ENCODE data around the gene CLDND2. TPM values are rescaled to one million over a fixed set of nuclear protein-coding genes. Genes with fewer than 3 reads are reported as not detected.

The CLDND2 gene
- total and polyA plus RNA-seq, 9 donors: 0.44 to 1.7 (median 0.97) TPM

- Histone ChIP-seq H3K27ac (ENCODE audit: low read length) (no peak overlapping the region), H3K36me3 (ENCODE audit: control insufficient read depth, insufficient read depth, low read length) (no peaks in the 10 kb centered on the region), H3K27me3 (ENCODE audit: control insufficient read depth, insufficient read depth, low read length) (peaks cover 38% of the 10 kb centered on the region), H3K4me1 (ENCODE audit: control insufficient read depth, insufficient read depth, low read length) (peaks cover 7% of the 10 kb centered on the region), H3K4me3 (ENCODE audit: low read length) (no peak overlapping the region), H3K9me3 (replicated peaks; ENCODE audit: control insufficient read depth, low read depth, low read length) (peaks cover 3% of the 10 kb centered on the region)
- no peak for DNase-seq
- 100% methylated on average over 1 of the region's 4 CpGs for WGBS (ENCODE audit: insufficient coverage)
Observed at GRCh38 chr19:51330366-51330765, 38.4 kb downstream of the CLDND2 start.

GRCh38 chr19:51329411-51329810 lies 39.4 kb downstream of the CLDND2 start:
- no peak overlapping the region for H3K27ac ChIP-seq (ENCODE audit: low read length)
- H3K27me3 ChIP-seq (ENCODE audit: control insufficient read depth, insufficient read depth, low read length): peaks cover 40% of the 10 kb centered on the region
- WGBS (ENCODE audit: insufficient coverage): 90% methylated on average over 5 of the region's 5 CpGs
- H3K4me1 ChIP-seq (ENCODE audit: control insufficient read depth, insufficient read depth, low read length): peaks cover 7% of the 10 kb centered on the region
- no peaks in the 10 kb centered on the region for H3K36me3 ChIP-seq (ENCODE audit: control insufficient read depth, insufficient read depth, low read length)
- H3K9me3 ChIP-seq (replicated peaks; ENCODE audit: control insufficient read depth, low read depth, low read length): peaks cover 3% of the 10 kb centered on the region
- H3K4me3 ChIP-seq (ENCODE audit: low read length): no peak overlapping the region
- no peak for DNase-seq

DNA sequence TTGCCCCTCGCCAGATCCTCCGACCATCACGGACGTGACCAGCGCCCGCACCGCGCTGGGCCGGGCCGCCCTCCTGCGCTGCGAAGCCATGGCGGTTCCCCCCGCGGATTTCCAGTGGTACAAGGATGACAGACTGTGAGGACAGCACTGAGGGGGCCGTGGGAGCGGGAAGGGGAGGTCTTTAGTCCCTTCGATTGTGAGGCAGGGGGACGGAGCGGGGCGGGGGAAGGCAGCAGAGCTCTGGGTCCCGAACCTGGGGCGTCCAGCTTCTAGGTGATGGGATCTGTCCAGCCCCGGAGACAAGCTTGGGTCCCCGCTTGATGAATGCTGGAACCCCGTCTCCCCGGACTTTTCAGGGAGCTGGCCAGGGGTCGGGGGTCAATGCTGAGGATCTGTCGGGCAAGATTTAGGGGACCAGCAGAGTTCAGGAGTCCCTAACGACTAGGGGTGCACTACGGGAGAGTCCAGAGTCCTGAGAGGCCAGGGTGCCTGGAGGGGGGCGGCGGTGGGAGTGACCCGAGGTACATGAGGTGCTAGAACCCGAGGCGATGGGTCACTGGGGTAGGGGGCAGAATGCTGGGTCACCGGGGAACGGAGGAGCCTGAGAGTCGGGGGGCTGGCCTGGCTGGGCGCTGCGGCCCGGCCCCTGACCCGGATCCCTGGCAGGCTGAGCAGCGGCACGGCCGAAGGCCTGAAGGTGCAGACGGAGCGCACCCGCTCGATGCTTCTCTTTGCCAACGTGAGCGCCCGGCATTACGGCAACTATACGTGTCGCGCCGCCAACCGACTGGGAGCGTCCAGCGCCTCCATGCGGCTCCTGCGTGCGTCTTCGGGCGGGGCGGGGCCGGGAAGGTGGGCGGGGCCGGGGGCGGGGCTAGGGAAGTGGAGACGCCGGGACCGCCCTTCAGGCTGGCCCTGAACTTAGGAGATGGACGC lies 41.5 kb downstream of the CLDND2 start:
- peak; percentile 46 for DNase-seq
- Histone ChIP-seq H3K4me3 (ENCODE audit: low read length) (peak overlapping the region; percentile 5), H3K27me3 (ENCODE audit: control insufficient read depth, insufficient read depth, low read length) (peaks cover 46% of the 10 kb centered on the region), H3K9me3 (replicated peaks; ENCODE audit: control insufficient read depth, low read depth, low read length) (peaks cover 3% of the 10 kb centered on the region), H3K4me1 (ENCODE audit: control insufficient read depth, insufficient read depth, low read length) (peaks cover 7% of the 10 kb centered on the region), H3K36me3 (ENCODE audit: control insufficient read depth, insufficient read depth, low read length) (no peaks in the 10 kb centered on the region), H3K27ac (ENCODE audit: low read length) (no peak overlapping the region)
- WGBS (ENCODE audit: insufficient coverage): 4% methylated on average over 71 of the region's 75 CpGs

GRCh38 chr19:51326216-51327065 lies 42.4 kb downstream of the CLDND2 start:
- Histone ChIP-seq H3K27ac (ENCODE audit: low read length) (no peak overlapping the region), H3K27me3 (ENCODE audit: control insufficient read depth, insufficient read depth, low read length) (peaks cover 46% of the 10 kb centered on the region), H3K4me1 (ENCODE audit: control insufficient read depth, insufficient read depth, low read length) (peaks cover 7% of the 10 kb centered on the region), H3K4me3 (ENCODE audit: low read length) (no peak overlapping the region), H3K36me3 (ENCODE audit: control insufficient read depth, insufficient read depth, low read length) (no peaks in the 10 kb centered on the region), H3K9me3 (replicated peaks; ENCODE audit: control insufficient read depth, low read depth, low read length) (peaks cover 3% of the 10 kb centered on the region)
- no peak for DNase-seq
- WGBS (ENCODE audit: insufficient coverage): 11% methylated on average over 23 of the region's 36 CpGs

GRCh38 chr19:51325161-51325976 lies 43.4 kb downstream of the CLDND2 start:
- Histone ChIP-seq H3K27me3 (ENCODE audit: control insufficient read depth, insufficient read depth, low read length) (peaks cover 46% of the 10 kb centered on the region), H3K36me3 (ENCODE audit: control insufficient read depth, insufficient read depth, low read length) (no peaks in the 10 kb centered on the region), H3K27ac (ENCODE audit: low read length) (no peak overlapping the region), H3K9me3 (replicated peaks; ENCODE audit: control insufficient read depth, low read depth, low read length) (no peaks in the 10 kb centered on the region), H3K4me3 (ENCODE audit: low read length) (no peak overlapping the region), H3K4me1 (ENCODE audit: control insufficient read depth, insufficient read depth, low read length) (peaks cover 7% of the 10 kb centered on the region)
- DNase-seq: no peak
- WGBS (ENCODE audit: insufficient coverage): 68% methylated on average over 26 of the region's 26 CpGs

DNA sequence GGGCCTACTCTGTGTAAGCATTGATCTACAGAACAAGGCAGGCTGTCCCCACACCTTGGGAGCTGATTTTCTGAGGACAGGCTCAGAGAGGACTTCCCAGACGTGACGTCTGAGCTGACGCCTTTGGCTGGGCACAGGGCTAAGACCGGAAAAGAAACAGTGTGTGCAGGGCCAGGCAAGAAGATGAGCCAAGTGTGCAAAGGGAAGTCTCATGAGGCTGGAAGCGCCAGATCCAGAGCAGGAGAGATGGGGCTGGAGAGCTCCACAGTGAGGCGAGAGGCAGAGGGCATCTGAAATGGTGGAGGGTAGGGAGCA lies 44.7 kb downstream of the CLDND2 start:
- peaks cover 45% of the 10 kb centered on the region for H3K27me3 ChIP-seq (ENCODE audit: control insufficient read depth, insufficient read depth, low read length)
- no peaks in the 10 kb centered on the region for H3K36me3 ChIP-seq (ENCODE audit: control insufficient read depth, insufficient read depth, low read length)
- H3K27ac ChIP-seq (ENCODE audit: low read length): no peak overlapping the region
- 65% methylated on average over 6 of the region's 6 CpGs for WGBS (ENCODE audit: insufficient coverage)
- H3K9me3 ChIP-seq (replicated peaks; ENCODE audit: control insufficient read depth, low read depth, low read length): no peaks in the 10 kb centered on the region
- no peak overlapping the region for H3K4me3 ChIP-seq (ENCODE audit: low read length)
- H3K4me1 ChIP-seq (ENCODE audit: control insufficient read depth, insufficient read depth, low read length): peaks cover 7% of the 10 kb centered on the region
- DNase-seq: no peak

GRCh38 chr19:51323481-51324166 lies 45.2 kb downstream of the CLDND2 start:
- peaks cover 40% of the 10 kb centered on the region for H3K27me3 ChIP-seq (ENCODE audit: control insufficient read depth, insufficient read depth, low read length)
- H3K4me3 ChIP-seq (ENCODE audit: low read length): no peak overlapping the region
- H3K9me3 ChIP-seq (replicated peaks; ENCODE audit: control insufficient read depth, low read depth, low read length): no peaks in the 10 kb centered on the region
- H3K36me3 ChIP-seq (ENCODE audit: control insufficient read depth, insufficient read depth, low read length): no peaks in the 10 kb centered on the region
- H3K27ac ChIP-seq (ENCODE audit: low read length): no peak overlapping the region
- peaks cover 7% of the 10 kb centered on the region for H3K4me1 ChIP-seq (ENCODE audit: control insufficient read depth, insufficient read depth, low read length)
- no peak for DNase-seq
- WGBS (ENCODE audit: insufficient coverage): 78% methylated on average over 12 of the region's 29 CpGs

- 75% methylated on average over 1 of the region's 14 CpGs for WGBS (ENCODE audit: insufficient coverage)
- Histone ChIP-seq H3K9me3 (replicated peaks; ENCODE audit: control insufficient read depth, low read depth, low read length) (no peaks in the 10 kb centered on the region), H3K4me1 (ENCODE audit: control insufficient read depth, insufficient read depth, low read length) (no peaks in the 10 kb centered on the region), H3K27ac (ENCODE audit: low read length) (no peak overlapping the region), H3K36me3 (ENCODE audit: control insufficient read depth, insufficient read depth, low read length) (no peaks in the 10 kb centered on the region), H3K4me3 (ENCODE audit: low read length) (no peak overlapping the region), H3K27me3 (ENCODE audit: control insufficient read depth, insufficient read depth, low read length) (peaks cover 24% of the 10 kb centered on the region)
- DNase-seq: no peak
Observed at GRCh38 chr19:51321799-51322198, 47.0 kb downstream of the CLDND2 start.

DNA sequence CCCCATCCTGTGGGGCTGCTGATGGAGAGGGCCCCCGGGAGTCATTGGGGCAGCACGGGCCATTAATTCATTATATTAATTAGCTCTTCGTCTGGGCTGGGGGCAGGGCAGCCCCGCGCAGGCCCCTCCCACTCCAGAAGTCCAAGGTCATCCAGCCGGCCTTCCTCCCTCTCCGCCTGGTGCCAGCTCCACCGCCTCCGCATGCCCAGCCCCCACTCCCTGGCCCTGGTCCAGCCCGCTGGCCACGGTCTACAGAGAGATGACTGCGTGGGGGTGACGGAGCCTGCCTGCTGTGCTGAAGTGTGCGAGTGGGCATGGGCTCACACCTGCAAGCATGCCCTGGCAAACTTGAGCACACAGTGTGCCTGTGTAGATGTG lies 48.5 kb downstream of the CLDND2 start:
- Histone ChIP-seq H3K27ac (ENCODE audit: low read length) (no peak overlapping the region), H3K36me3 (ENCODE audit: control insufficient read depth, insufficient read depth, low read length) (no peaks in the 10 kb centered on the region), H3K4me3 (ENCODE audit: low read length) (no peak overlapping the region), H3K9me3 (replicated peaks; ENCODE audit: control insufficient read depth, low read depth, low read length) (no peaks in the 10 kb centered on the region), H3K27me3 (ENCODE audit: control insufficient read depth, insufficient read depth, low read length) (peaks cover 9% of the 10 kb centered on the region), H3K4me1 (ENCODE audit: control insufficient read depth, insufficient read depth, low read length) (no peaks in the 10 kb centered on the region)
- no peak for DNase-seq
- 21% methylated on average over 12 of the region's 14 CpGs for WGBS (ENCODE audit: insufficient coverage)
